ENCODE data around the gene OLIG2.

The OLIG2 gene

DNA sequence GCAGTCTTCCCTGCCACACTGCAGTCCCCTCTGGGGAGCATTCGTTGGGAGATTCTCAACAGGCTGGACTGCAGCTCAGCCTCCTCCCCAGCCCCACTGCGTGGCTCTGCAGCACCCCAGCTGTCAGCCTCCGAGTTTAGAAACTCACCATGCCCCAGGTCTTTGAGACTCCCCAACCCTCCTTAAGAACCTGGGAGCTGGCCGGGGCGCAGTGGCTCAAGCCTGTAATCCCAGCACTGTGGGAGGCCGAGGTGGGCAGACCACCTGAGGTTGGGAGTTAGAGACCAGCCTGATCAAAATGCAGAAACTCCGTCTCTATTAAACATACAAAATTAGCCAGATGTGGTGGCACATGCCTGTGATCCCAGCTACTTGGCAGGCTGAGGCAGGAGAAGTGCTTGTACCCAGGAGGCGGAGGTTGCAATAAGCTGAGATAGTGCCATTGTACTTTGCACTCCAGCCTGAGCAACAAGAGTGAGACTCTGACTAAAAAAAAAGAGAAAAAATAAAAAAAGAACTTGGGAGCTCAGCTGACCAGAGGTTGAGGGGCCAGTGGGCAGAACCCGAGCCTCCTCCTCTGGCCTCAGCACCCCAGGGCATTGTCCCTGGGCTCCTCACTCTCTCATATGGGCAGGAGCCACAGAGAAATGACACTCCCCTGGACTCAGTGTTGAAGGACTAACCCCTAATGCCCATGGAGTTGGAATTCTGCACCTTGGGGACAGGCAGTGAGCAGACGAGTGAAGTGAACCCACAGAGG is 5.6 kb downstream of the OLIG2 start:
- no peak for TF ChIP-seq ARNTL (CRISPR knock-in tag; IDR thresholded peaks at IDR 0.05; ENCODE audit: borderline replicate concordance, low read depth)
- TF ChIP-seq, protein P1, sequence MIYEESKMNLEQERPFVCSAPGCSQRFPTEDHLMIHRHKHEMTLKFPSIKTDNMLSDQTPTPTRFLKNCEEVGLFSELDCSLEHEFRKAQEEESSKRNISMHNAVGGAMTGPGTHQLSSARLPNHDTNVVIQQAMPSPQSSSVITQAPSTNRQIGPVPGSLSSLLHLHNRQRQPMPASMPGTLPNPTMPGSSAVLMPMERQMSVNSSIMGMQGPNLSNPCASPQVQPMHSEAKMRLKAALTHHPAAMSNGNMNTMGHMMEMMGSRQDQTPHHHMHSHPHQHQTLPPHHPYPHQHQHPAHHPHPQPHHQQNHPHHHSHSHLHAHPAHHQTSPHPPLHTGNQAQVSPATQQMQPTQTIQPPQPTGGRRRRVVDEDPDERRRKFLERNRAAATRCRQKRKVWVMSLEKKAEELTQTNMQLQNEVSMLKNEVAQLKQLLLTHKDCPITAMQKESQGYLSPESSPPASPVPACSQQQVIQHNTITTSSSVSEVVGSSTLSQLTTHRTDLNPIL (CRISPR knock-in tag; IDR thresholded peaks at IDR 0.05; ENCODE audit: low read depth) = no peak
- no peak for TF ChIP-seq ZNF565 (CRISPR knock-in tag; conservative IDR thresholded peaks at IDR 0.05; ENCODE audit: low read depth)
- no peak for ATAC-seq

DNA sequence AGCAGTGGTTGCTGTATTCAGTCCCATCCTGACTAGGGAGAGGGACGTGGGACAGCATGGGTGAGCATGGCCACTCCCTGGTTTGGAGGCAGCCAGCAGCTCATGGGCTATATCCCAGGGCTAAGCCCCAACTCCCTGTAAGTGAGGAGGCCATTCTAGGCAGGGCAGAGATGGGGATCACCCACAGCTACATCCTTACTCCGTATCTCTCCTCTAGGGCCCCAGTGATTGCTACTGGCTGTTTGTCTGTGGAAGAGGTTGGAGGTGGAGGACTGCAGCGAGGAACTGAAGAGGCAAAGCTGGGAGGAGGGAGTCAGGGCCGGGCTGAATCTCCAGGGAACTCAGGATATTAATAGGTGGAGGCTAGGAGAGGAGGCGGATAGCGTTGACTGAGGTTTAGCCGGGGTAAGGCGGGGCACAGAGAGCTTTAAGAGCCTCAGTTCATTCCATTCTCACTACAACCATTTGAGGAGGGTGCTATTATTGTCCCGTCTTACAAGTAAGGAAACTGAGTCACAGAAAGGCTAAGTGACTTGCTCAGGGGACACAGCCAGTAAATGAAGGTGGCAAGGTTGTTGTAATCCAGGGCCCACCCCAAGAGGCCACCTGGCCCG is 6.8 kb downstream of the OLIG2 start:
- TF ChIP-seq PPARA (CRISPR knock-in tag; IDR thresholded peaks at IDR 0.05; ENCODE audit: borderline replicate concordance) = no peak
- no peak for TF ChIP-seq CSDC2 (CRISPR knock-in tag; IDR thresholded peaks at IDR 0.05)
- TF ChIP-seq ZNF565 (CRISPR knock-in tag; conservative IDR thresholded peaks at IDR 0.05; ENCODE audit: low read depth) = no peak
- no peak for TF ChIP-seq ZNF8 (CRISPR knock-in tag; IDR thresholded peaks at IDR 0.05)
- TF ChIP-seq, protein P2, sequence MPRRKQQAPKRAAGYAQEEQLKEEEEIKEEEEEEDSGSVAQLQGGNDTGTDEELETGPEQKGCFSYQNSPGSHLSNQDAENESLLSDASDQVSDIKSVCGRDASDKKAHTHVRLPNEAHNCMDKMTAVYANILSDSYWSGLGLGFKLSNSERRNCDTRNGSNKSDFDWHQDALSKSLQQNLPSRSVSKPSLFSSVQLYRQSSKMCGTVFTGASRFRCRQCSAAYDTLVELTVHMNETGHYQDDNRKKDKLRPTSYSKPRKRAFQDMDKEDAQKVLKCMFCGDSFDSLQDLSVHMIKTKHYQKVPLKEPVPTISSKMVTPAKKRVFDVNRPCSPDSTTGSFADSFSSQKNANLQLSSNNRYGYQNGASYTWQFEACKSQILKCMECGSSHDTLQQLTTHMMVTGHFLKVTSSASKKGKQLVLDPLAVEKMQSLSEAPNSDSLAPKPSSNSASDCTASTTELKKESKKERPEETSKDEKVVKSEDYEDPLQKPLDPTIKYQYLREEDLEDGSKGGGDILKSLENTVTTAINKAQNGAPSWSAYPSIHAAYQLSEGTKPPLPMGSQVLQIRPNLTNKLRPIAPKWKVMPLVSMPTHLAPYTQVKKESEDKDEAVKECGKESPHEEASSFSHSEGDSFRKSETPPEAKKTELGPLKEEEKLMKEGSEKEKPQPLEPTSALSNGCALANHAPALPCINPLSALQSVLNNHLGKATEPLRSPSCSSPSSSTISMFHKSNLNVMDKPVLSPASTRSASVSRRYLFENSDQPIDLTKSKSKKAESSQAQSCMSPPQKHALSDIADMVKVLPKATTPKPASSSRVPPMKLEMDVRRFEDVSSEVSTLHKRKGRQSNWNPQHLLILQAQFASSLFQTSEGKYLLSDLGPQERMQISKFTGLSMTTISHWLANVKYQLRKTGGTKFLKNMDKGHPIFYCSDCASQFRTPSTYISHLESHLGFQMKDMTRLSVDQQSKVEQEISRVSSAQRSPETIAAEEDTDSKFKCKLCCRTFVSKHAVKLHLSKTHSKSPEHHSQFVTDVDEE (CRISPR knock-in tag; IDR thresholded peaks at IDR 0.05) = no peak
- TF ChIP-seq, protein P3, sequence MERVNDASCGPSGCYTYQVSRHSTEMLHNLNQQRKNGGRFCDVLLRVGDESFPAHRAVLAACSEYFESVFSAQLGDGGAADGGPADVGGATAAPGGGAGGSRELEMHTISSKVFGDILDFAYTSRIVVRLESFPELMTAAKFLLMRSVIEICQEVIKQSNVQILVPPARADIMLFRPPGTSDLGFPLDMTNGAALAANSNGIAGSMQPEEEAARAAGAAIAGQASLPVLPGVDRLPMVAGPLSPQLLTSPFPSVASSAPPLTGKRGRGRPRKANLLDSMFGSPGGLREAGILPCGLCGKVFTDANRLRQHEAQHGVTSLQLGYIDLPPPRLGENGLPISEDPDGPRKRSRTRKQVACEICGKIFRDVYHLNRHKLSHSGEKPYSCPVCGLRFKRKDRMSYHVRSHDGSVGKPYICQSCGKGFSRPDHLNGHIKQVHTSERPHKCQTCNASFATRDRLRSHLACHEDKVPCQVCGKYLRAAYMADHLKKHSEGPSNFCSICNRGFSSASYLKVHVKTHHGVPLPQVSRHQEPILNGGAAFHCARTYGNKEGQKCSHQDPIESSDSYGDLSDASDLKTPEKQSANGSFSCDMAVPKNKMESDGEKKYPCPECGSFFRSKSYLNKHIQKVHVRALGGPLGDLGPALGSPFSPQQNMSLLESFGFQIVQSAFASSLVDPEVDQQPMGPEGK (CRISPR knock-in tag; IDR thresholded peaks at IDR 0.05; ENCODE audit: borderline replicate concordance) = no peak
- TF ChIP-seq RARB (CRISPR knock-in tag; IDR thresholded peaks at IDR 0.05) = no peak
- TF ChIP-seq GLIS3 (CRISPR knock-in tag; IDR thresholded peaks at IDR 0.05) = no peak
- no peak for TF ChIP-seq ARNTL (CRISPR knock-in tag; IDR thresholded peaks at IDR 0.05; ENCODE audit: borderline replicate concordance, low read depth)
- no peak for TF ChIP-seq BACH2 (CRISPR knock-in tag; IDR thresholded peaks at IDR 0.05; ENCODE audit: borderline replicate concordance)
- no peak for TF ChIP-seq ZFP30 (CRISPR knock-in tag; IDR thresholded peaks at IDR 0.05)
- no peak for TF ChIP-seq TCF4 (CRISPR knock-in tag; IDR thresholded peaks at IDR 0.05; ENCODE audit: borderline replicate concordance)
- TF ChIP-seq ZC3H10 (CRISPR knock-in tag; IDR thresholded peaks at IDR 0.05) = no peak
- TF ChIP-seq ZNF70 (CRISPR knock-in tag; IDR thresholded peaks at IDR 0.05) = no peak
- TF ChIP-seq, protein P4, sequence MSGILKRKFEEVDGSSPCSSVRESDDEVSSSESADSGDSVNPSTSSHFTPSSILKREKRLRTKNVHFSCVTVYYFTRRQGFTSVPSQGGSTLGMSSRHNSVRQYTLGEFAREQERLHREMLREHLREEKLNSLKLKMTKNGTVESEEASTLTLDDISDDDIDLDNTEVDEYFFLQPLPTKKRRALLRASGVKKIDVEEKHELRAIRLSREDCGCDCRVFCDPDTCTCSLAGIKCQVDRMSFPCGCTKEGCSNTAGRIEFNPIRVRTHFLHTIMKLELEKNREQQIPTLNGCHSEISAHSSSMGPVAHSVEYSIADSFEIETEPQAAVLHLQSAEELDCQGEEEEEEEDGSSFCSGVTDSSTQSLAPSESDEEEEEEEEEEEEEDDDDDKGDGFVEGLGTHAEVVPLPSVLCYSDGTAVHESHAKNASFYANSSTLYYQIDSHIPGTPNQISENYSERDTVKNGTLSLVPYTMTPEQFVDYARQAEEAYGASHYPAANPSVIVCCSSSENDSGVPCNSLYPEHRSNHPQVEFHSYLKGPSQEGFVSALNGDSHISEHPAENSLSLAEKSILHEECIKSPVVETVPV (CRISPR knock-in tag; IDR thresholded peaks at IDR 0.05) = no peak

DNA sequence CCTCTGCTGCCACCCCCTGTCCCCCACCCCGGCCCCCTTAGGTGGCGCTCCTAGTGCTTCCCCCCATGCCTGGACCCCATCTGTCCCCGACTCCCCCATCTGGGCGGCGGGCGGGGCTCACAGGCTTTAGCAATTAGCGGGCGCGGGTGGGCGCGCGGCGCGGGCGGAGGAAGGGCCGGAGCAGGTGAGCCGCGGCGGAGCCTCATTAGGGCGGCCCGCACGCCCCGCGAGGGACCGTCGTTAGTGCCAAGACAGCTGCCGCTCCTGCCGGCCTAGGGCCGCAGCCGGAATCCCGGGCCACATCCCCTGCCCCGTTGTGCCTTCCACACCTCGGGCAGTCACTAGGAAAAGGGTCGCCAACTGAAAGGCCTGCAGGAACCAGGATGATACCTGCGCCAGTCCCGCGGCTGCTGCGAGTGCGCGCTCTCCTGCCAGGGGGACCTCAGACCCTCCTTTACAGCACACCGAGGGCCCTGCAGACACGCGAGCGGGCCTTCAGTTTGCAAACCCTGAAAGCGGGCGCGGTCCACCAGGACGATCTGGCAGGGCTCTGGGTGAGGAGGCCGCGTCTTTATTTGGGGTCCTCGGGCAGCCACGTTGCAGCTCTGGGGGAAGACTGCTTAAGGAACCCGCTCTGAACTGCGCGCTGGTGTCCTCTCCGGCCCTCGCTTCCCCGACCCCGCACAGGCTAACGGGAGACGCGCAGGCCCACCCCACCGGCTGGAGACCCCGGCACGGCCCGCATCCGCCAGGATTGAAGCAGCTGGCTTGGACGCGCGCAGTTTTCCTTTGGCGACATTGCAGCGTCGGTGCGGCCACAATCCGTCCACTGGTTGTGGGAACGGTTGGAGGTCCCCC is 7.6 kb downstream of the OLIG2 start:
- ATAC-seq = no peak
- TF ChIP-seq TCF4 (CRISPR knock-in tag; IDR thresholded peaks at IDR 0.05; ENCODE audit: borderline replicate concordance) (no peak), BACH2 (CRISPR knock-in tag; IDR thresholded peaks at IDR 0.05; ENCODE audit: borderline replicate concordance) (no peak), SNAI2 (CRISPR knock-in tag; IDR thresholded peaks at IDR 0.05) (no peak), GLIS3 (CRISPR knock-in tag; IDR thresholded peaks at IDR 0.05) (no peak), PPARA (CRISPR knock-in tag; IDR thresholded peaks at IDR 0.05; ENCODE audit: borderline replicate concordance) (no peak), ZC3H10 (CRISPR knock-in tag; IDR thresholded peaks at IDR 0.05) (no peak), OSR1 (CRISPR knock-in tag; IDR thresholded peaks at IDR 0.05) (no peak), ARNTL (CRISPR knock-in tag; IDR thresholded peaks at IDR 0.05; ENCODE audit: borderline replicate concordance, low read depth) (no peak), ZFP30 (CRISPR knock-in tag; IDR thresholded peaks at IDR 0.05) (no peak), ZFP3 (CRISPR knock-in tag; IDR thresholded peaks at IDR 0.05) (no peak), ZNF565 (CRISPR knock-in tag; conservative IDR thresholded peaks at IDR 0.05; ENCODE audit: low read depth) (no peak), ESRRG (CRISPR knock-in tag; IDR thresholded peaks at IDR 0.05) (no peak), ZNF8 (CRISPR knock-in tag; IDR thresholded peaks at IDR 0.05) (no peak), CSDC2 (CRISPR knock-in tag; IDR thresholded peaks at IDR 0.05) (no peak)
- TF ChIP-seq, protein P3 (CRISPR knock-in tag; IDR thresholded peaks at IDR 0.05; ENCODE audit: borderline replicate concordance) = no peak
- TF ChIP-seq, protein P4 (CRISPR knock-in tag; IDR thresholded peaks at IDR 0.05) = no peak

More for the DNA sequence above, 6.8 kb downstream of the OLIG2 start:
- no peak for ATAC-seq
